B cell (primary cell): ENCODE measurements around the gene FAM72B. TPM values are rescaled to one million over a fixed set of nuclear protein-coding genes. Genes with fewer than 3 reads are reported as not detected.
"Not testable (repeated sequence)": the region's sequence is repeated elsewhere in the genome, so short reads cannot be mapped to it uniquely, and the experiment has no call there.

Experiments used
- ATAC-seq: fragments of 200-7000 bp; cut with Tn5 transposase; one replicate; pipeline ENCODE4 v1.10.0; 2021; ENCODE audit warnings: low read depth, mild to moderate bottlenecking, moderate number of reproducible peaks, moderate library complexity
- CTCF ChIA-PET: fragments of 350-600 bp; sonication (Branson Sonifier 250); formaldehyde crosslinking; loops from one replicate; lab custom pipeline; 2021; ENCODE audit warnings: antibody characterized with exemption, inconsistent platforms; lab: Charles Lee
- POLR2A ChIA-PET: fragments of 350-600 bp; sonication (Branson Sonifier 250); formaldehyde crosslinking; loops from one replicate; lab custom pipeline; 2021; ENCODE audit warnings: antibody characterized with exemption; lab: Charles Lee
- DNase-seq: peaks from one replicate; pipeline ENCODE4 v3.0.0; 2013
- H2AFZ ChIP-seq: 2 replicates; pipeline ENCODE4 v1.6.1; 2012; ENCODE audit warnings: mild to moderate bottlenecking, low read depth, low read length; ENCODE audit not compliant: insufficient read depth, poor library complexity, severe bottlenecking
- H3K27ac ChIP-seq, 2 donors: 1 replicate in 1 of 2; 2 replicates in 1 of 2; pipeline ENCODE4 v1.5.1; 2012 to 2013; ENCODE audit warnings: low read length in 2 of 2, mild to moderate bottlenecking in 2 of 2, moderate library complexity in 1 of 2
- H3K27me3 ChIP-seq, 4 experiments: fragments of 200-600 bp in 1 of 4; sonication (generic) in 1 of 4; replicated peaks in 1 of 4; 1 replicate in 2 of 4; 2 replicates in 2 of 4; pipeline versions ENCODE4 v1.6.1 to v1.7.0; 2013 to 2016; ENCODE audit warnings: low read length in 3 of 4, mild to moderate bottlenecking in 2 of 4, mixed read lengths in 1 of 4, moderate library complexity in 1 of 4; ENCODE audit not compliant: insufficient read depth in 4 of 4, control insufficient read depth in 3 of 4; ENCODE audit errors: control extremely low read depth in 1 of 4
- H3K36me3 ChIP-seq, 2 experiments: replicated peaks in 1 of 2; 1 replicate in 1 of 2; 2 replicates in 1 of 2; pipeline versions ENCODE4 v1.6.1 to v1.7.1; 2013; ENCODE audit warnings: low read length in 1 of 2; ENCODE audit not compliant: insufficient read depth in 2 of 2, control insufficient read depth in 1 of 2; ENCODE audit errors: control extremely low read depth in 1 of 2, extremely low read depth in 1 of 2
- H3K4me1 ChIP-seq, 2 donors: fragments of 200-600 bp in 1 of 2; sonication (generic) in 1 of 2; 1 replicate in 1 of 2; 2 replicates in 1 of 2; pipeline versions ENCODE4 v1.5.1 to v1.6.1; 2013 to 2017; ENCODE audit warnings: low read length in 2 of 2; ENCODE audit not compliant: control insufficient read depth in 2 of 2, insufficient read depth in 2 of 2
- H3K4me2 ChIP-seq: replicated peaks from 2 replicates; pipeline ENCODE3; 2012; ENCODE audit warnings: mild to moderate bottlenecking, low read depth, low read length; ENCODE audit not compliant: poor library complexity, severe bottlenecking
- H3K4me3 ChIP-seq, 5 experiments: fragments of 200-600 bp in 1 of 5; sonication (generic) in 1 of 5; 1 replicate in 3 of 5; 2 replicates in 2 of 5; pipeline versions ENCODE4 v1.5.1 to v1.7.0; 2011 to 2016; ENCODE audit warnings: low read length in 4 of 5, mild to moderate bottlenecking in 4 of 5, low read depth in 2 of 5, control low read depth in 1 of 5, moderate library complexity in 1 of 5; ENCODE audit not compliant: insufficient read depth in 1 of 5; ENCODE audit errors: control extremely low read depth in 1 of 5, extremely low read depth in 1 of 5
- H3K79me2 ChIP-seq: fragments of 200-600 bp; sonication (generic); one replicate; pipeline ENCODE4 v1.6.0; 2016; ENCODE audit warnings: low read length; ENCODE audit not compliant: control insufficient read depth, insufficient read depth
- H3K9ac ChIP-seq: fragments of 200-600 bp; sonication (generic); 2 replicates; pipeline ENCODE4 v1.6.1; 2017; ENCODE audit warnings: mild to moderate bottlenecking, low read length, moderate library complexity
- H3K9me3 ChIP-seq, 3 donors: one replicate each; pipeline versions ENCODE4 v1.6.1 to v1.7.1; 2013; ENCODE audit warnings: low read length in 2 of 3; ENCODE audit not compliant: control insufficient read depth in 2 of 3, insufficient read depth in 1 of 3; ENCODE audit errors: control extremely low read depth in 1 of 3
- H4K20me1 ChIP-seq: 2 replicates; pipeline ENCODE4 v1.6.0; 2012; ENCODE audit warnings: mild to moderate bottlenecking, low read length; ENCODE audit not compliant: insufficient read depth, control insufficient read depth, poor library complexity, severe bottlenecking
- H3K27ac Mint-ChIP-seq: one replicate; pipeline ENCODE4 v1.8.0; 2021; ENCODE audit warnings: mixed read lengths
- H3K27me3 Mint-ChIP-seq: one replicate; pipeline ENCODE4 v1.8.0; 2021; ENCODE audit warnings: mixed read lengths
- H3K4me1 Mint-ChIP-seq: one replicate; pipeline ENCODE4 v1.8.0; 2021; ENCODE audit warnings: mixed read lengths
- H3K4me3 Mint-ChIP-seq: one replicate; pipeline ENCODE4 v1.8.0; 2021; ENCODE audit warnings: mixed read lengths
- H3K9me3 Mint-ChIP-seq: one replicate; pipeline ENCODE4 v1.8.0; 2022; ENCODE audit warnings: mixed read lengths; ENCODE audit not compliant: insufficient read depth
- WGBS: methylation state at CpG from one replicate; pipeline ENCODE4 v1.1.5; 2013; ENCODE audit warnings: missing lambda C conversion rate; ENCODE audit not compliant: insufficient coverage; 5-methylcytosine and 5-hydroxymethylcytosine counted together
- intact Hi-C: fragments of 100-400 bp; cut with micrococcal nuclease; formaldehyde crosslinking; loops from one replicate; pipeline ENCODE4 v1.10.0; 2022
- polyA plus RNA-seq: library from polyadenylated mRNA; depleted of rRNA; stranded (reverse); fragments of >200 nt; gene quantifications from 2 replicates; pipeline ENCODE4 v1.2.3, GENCODE V29; 2012
- total RNA-seq, 2 donors: library from RNA; stranded (reverse); fragments of 120-200 nt in 1 of 2; gene quantifications; 1 replicate in 1 of 2; 2 replicates in 1 of 2; pipeline versions ENCODE4 v1.2.3 to v1.2.4, GENCODE V29; 2013 to 2022

The FAM72B gene
- total and polyA plus RNA-seq, 2 donors (not counting 1 experiment from before 2014, with no cell fraction given) = 0.45 to 0.62 TPM

DNA sequence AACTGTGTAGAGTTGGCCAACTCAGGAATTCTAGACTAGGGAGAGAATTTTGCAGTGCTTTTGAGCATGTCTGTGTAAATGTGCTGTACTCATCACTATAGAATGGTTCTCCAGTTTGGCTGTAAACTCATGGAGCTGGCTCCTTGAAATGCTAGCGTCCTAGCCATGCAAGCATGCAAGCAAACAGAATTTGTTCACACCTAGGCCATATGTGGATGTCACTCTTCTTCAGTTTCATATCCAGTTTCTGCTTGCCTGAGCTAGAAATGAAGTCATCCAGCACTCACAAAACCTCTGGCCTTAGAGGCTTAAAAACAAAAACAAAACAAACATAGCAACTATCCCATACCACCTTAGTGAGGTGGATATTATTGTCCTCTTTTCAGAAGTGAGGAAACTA, 37.6 kb upstream of the FAM72B start:
- POLR2A ChIA-PET, H3K9ac ChIP-seq, H3K36me3 ChIP-seq, H3K79me2 ChIP-seq, H3K9me3 ChIP-seq, H3K27ac ChIP-seq, H3K4me2 ChIP-seq, CTCF ChIA-PET, H3K4me3 Mint-ChIP-seq, H3K9me3 Mint-ChIP-seq, H4K20me1 ChIP-seq, intact Hi-C loops, H3K27me3 ChIP-seq, H2AFZ ChIP-seq, H3K27me3 Mint-ChIP-seq, H3K4me3 ChIP-seq: not testable (repeated sequence)
- DNase-seq = peak; percentile 68
- H3K27ac Mint-ChIP-seq = peak overlapping the region; percentile 56
- H3K4me1 ChIP-seq = peaks cover 4 to 10% of the 10 kb centered on the region in 2 donors
- no CpG with 5 or more reads among the region's 1 CpG for WGBS
- peak; percentile 51 for ATAC-seq
- peaks cover 11% of the 10 kb centered on the region for H3K4me1 Mint-ChIP-seq

DNA sequence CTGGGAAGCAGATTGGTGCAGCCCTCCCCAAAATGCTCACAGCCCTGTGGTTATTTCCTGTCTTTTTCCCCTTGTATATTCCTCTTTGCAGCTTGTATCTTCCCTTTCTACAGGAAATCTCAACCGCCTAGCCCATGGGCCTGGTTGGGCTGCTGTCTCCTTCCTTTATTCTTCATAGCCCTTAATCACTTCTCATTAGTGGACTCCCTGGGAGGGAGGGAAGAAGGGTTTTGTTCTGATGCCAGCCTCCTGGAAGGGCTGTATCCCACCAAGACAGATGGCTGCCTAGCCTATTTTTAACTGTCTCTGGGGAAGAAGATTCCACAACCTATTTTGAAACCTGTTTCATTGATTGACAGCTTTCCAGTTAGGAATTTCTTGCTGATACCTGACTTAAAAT, 32.5 kb upstream of the FAM72B start:
- POLR2A ChIA-PET, H3K4me3 ChIP-seq, ATAC-seq, H3K4me1 Mint-ChIP-seq, intact Hi-C loops, H3K27ac ChIP-seq, H3K27me3 ChIP-seq, H3K4me1 ChIP-seq, H2AFZ ChIP-seq, H3K36me3 ChIP-seq, H3K4me3 Mint-ChIP-seq, H3K9me3 ChIP-seq, DNase-seq, H3K4me2 ChIP-seq, H3K27me3 Mint-ChIP-seq, H3K9ac ChIP-seq, H3K9me3 Mint-ChIP-seq, H4K20me1 ChIP-seq, H3K27ac Mint-ChIP-seq, H3K79me2 ChIP-seq, CTCF ChIA-PET: not testable (repeated sequence)
- WGBS = no CpG with 5 or more reads among the region's 1 CpG

DNA sequence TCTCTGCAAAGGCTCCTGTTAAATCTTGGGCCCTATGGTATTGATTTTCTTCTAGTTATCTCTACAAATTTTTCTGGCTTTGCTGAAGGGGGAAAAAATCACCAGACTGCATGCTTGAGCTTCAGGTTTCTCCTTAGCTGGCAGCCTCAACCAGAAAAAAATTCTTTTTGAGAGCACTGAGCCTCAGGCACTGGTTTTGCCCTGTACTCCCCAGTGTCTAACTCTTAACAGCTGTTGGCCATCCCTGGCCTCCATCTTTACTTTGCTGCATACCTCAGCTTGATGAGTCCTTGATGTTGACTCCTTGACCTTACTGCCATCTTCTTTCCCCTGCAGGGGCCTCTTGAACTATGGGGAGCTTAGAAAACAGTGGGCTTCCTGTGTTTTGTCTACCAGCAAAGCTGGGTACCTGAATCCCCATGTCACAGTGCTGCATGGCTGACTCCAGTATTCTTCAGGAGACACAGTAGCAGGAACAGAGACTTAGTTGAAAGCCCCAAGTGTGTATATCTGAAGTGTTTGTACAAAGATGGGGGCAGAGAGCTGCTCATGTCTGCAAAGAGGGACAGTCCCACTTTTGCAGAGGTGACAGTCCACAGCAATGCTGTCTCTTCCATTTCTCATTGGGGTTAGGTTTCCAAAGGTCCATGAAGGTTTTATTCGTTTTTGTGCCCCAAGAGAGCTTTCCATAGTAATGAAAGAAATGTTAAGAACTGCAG, 31.7 kb upstream of the FAM72B start:
- POLR2A ChIA-PET, H3K36me3 ChIP-seq, DNase-seq, H3K4me3 ChIP-seq, ATAC-seq, intact Hi-C loops, H3K79me2 ChIP-seq, H3K9ac ChIP-seq, H3K9me3 Mint-ChIP-seq, H3K4me1 Mint-ChIP-seq, CTCF ChIA-PET, H3K27ac ChIP-seq, H4K20me1 ChIP-seq, H3K9me3 ChIP-seq, H3K4me3 Mint-ChIP-seq, H3K27me3 ChIP-seq, H3K4me2 ChIP-seq, H3K4me1 ChIP-seq, H3K27ac Mint-ChIP-seq, H3K27me3 Mint-ChIP-seq, H2AFZ ChIP-seq: not testable (repeated sequence)
- WGBS = no CpG with 5 or more reads among the region's 1 CpG

DNA sequence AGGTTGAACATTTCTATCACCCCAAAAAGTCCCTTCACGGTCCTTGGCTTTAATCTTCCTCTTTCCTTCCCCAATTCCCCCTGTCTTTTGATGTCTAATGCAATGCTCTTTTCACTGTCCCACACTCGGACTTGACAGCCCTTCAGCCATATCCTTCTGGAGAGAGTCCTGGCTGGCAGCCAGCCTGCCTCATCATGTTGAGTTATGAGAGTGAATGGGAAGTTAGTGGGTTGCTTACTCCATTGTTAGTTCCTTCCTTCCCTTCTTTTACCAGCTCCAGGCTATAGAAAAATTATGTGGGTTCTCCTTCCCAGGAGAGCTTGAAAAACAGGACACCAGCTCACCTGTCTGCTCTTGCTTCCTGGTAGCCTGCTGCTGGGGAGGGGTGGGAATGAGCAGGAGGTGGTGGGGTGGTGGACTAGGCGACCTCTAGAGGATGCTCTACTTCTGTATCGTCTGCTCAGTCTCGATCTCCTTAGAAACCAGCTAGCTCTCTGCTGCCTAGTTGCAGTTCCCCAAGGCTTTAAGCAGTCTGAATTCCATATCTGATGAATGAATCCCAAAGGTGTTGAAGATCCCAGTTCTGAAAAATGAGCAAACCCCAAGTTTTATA, 30.5 kb upstream of the FAM72B start:
- H3K27ac ChIP-seq, H3K79me2 ChIP-seq, H3K4me1 ChIP-seq, H4K20me1 ChIP-seq, H3K27me3 ChIP-seq, H3K36me3 ChIP-seq, H3K4me2 ChIP-seq, H3K9me3 Mint-ChIP-seq, H3K4me3 Mint-ChIP-seq, POLR2A ChIA-PET, DNase-seq, intact Hi-C loops, H3K27me3 Mint-ChIP-seq, H3K9ac ChIP-seq, H2AFZ ChIP-seq, CTCF ChIA-PET, H3K27ac Mint-ChIP-seq, H3K4me3 ChIP-seq, H3K4me1 Mint-ChIP-seq, H3K9me3 ChIP-seq: not testable (repeated sequence)
- peak; percentile 67 for ATAC-seq
- whole genome bisulfite sequencing = no CpG with 5 or more reads among the region's 5 CpGs
